GM12878 (cell line): ENCODE data around the gene SEMA7A. TPM values are rescaled to one million over a fixed set of nuclear protein-coding genes. Genes with fewer than 3 reads are reported as not detected.

ENCODE experiments used
- ATAC-seq: fragments of 200-7000 bp; cut with Tn5 transposase; 3 replicates; pipeline ENCODE4 v1.9.1; 2020; ENCODE audit warnings: mild to moderate bottlenecking, moderate library complexity
- BruUV-seq: library from RNA; stranded (reverse); fragments of 400-500 nt; replicated peaks from 2 replicates; lab custom pipeline; 2021; lab: Mats Ljungman, UMichigan
- CTCF ChIA-PET: fragments of 300-600 bp; sonication (Branson Sonifier 250); formaldehyde crosslinking; extraction: SDS; loops from one replicate; lab custom pipeline; 2021; ENCODE audit warnings: inconsistent platforms; lab: Yijun Ruan, JAX
- POLR2A ChIA-PET: fragments of 350-600 bp; formaldehyde crosslinking; extraction: SDS; loops from one replicate; lab custom pipeline; 2021; ENCODE audit warnings: inconsistent platforms; lab: Charles Lee
- RAD21 ChIA-PET: fragments of 300-600 bp; sonication (Branson Sonifier 250); formaldehyde crosslinking; loops from one replicate; lab custom pipeline; 2023; ENCODE audit warnings: antibody characterized with exemption; ENCODE audit not compliant: unreplicated experiment; lab: Charles Lee
- SMC1A ChIA-PET: fragments of 300-600 bp; sonication (Branson Sonifier 250); formaldehyde crosslinking; loops from one replicate; lab custom pipeline; 2023; ENCODE audit not compliant: unreplicated experiment, uncharacterized antibody; lab: Charles Lee
- DNase-seq: peaks from one replicate; pipeline ENCODE4 v3.0.0-alpha.2; 2011; ENCODE audit warnings: low read depth, low spot score
- FAIRE-seq: peaks from 3 replicates; lab custom pipeline; 2011; peaks lifted over from hg19 to GRCh38; lab: Jason Lieb, UNC
- H2AFZ ChIP-seq: 2 replicates; pipeline ENCODE4 v1.6.0; 2011; ENCODE audit warnings: low read depth, low read length, control low read depth; ENCODE audit not compliant: control insufficient read depth
- H3K27ac ChIP-seq: 2 replicates; pipeline ENCODE4 v1.5.1; 2011; ENCODE audit warnings: control low read depth; ENCODE audit not compliant: control insufficient read depth, insufficient read depth
- H3K27me3 ChIP-seq, 2 experiments: replicated peaks in 1 of 2; 2 replicates each; pipeline versions ENCODE4 v1.6.0 to v1.6.1; 2011; ENCODE audit warnings: low read length in 1 of 2; ENCODE audit not compliant: control insufficient read depth in 2 of 2, insufficient read depth in 2 of 2
- H3K36me3 ChIP-seq, 2 experiments: 2 replicates each; pipeline ENCODE4 v1.5.1; 2011; ENCODE audit warnings: low read length in 1 of 2; ENCODE audit not compliant: control insufficient read depth in 2 of 2, insufficient read depth in 2 of 2
- H3K4me1 ChIP-seq: 2 replicates; pipeline ENCODE4 v1.6.1; 2011; ENCODE audit warnings: mild to moderate bottlenecking, low read length, moderate library complexity, mixed read lengths; ENCODE audit not compliant: control insufficient read depth, insufficient read depth
- H3K4me2 ChIP-seq: 2 replicates; pipeline ENCODE4 v1.6.0; 2011; ENCODE audit warnings: control low read depth; ENCODE audit not compliant: control insufficient read depth, insufficient read depth
- H3K4me3 ChIP-seq: fragments of 200-600 bp; sonication (generic); 2 replicates; pipeline ENCODE4 v1.5.1; 2016
- H3K79me2 ChIP-seq: 2 replicates; pipeline ENCODE4 v1.6.0; 2011; ENCODE audit warnings: low read length; ENCODE audit not compliant: control insufficient read depth, insufficient read depth
- H3K9ac ChIP-seq: 2 replicates; pipeline ENCODE4 v1.8.0; 2011; ENCODE audit warnings: low read length, control low read depth, mixed read lengths; ENCODE audit not compliant: control insufficient read depth, insufficient read depth
- H3K9me3 ChIP-seq: replicated peaks from 3 replicates; pipeline ENCODE4 v1.5.1; 2011; ENCODE audit warnings: mild to moderate bottlenecking, low read length; ENCODE audit not compliant: control insufficient read depth, insufficient read depth
- H4K20me1 ChIP-seq: 2 replicates; pipeline ENCODE4 v1.6.0; 2011; ENCODE audit not compliant: control insufficient read depth, insufficient read depth
- CTCF ChIP-seq, 3 experiments: IDR thresholded peaks in 2 of 3; conservative IDR thresholded peaks in 1 of 3; 2 replicates each; pipeline ENCODE4 v1.5.1; 2011; ENCODE audit warnings: low read depth in 3 of 3, low read length in 3 of 3, mild to moderate bottlenecking in 3 of 3, control low read depth in 2 of 3, moderate library complexity in 2 of 3, inconsistent platforms in 1 of 3, mixed read lengths in 1 of 3; ENCODE audit not compliant: control insufficient read depth in 2 of 3, insufficient read depth in 1 of 3; ENCODE audit errors: extremely low read depth in 1 of 3
- NFXL1 ChIP-seq: fragments of 450-650 bp; IDR thresholded peaks from 2 replicates; pipeline ENCODE4 v1.6.1; 2017; ENCODE audit warnings: antibody characterized with exemption, mild to moderate bottlenecking, borderline replicate concordance
- POU2F2 ChIP-seq: IDR thresholded peaks from 3 replicates; pipeline ENCODE4 v1.6.1; 2011; ENCODE audit warnings: low read depth, mild to moderate bottlenecking, low read length, borderline replicate concordance
- ZNF24 ChIP-seq: fragments of 450-650 bp; IDR thresholded peaks from 2 replicates; pipeline ENCODE4 v1.6.1; 2017; ENCODE audit warnings: antibody characterized with exemption, mild to moderate bottlenecking
- ZNF274 ChIP-seq: IDR thresholded peaks from one replicate; pipeline ENCODE4 v1.8.0; 2011; ENCODE audit not compliant: insufficient read length, insufficient read depth
- ZSCAN29 ChIP-seq: fragments of 450-650 bp; IDR thresholded peaks from 2 replicates; pipeline ENCODE4 v1.6.1; 2017; ENCODE audit warnings: mild to moderate bottlenecking, moderate library complexity
- WGBS: methylation state at CpG from one replicate; pipeline ENCODE4 v1.1.6; 2016; ENCODE audit warnings: low lambda C conversion rate; ENCODE audit not compliant: insufficient replicate concordance, insufficient coverage; ENCODE audit errors: missing lambda C conversion rate; 5-methylcytosine and 5-hydroxymethylcytosine counted together
- in situ Hi-C: fragments of 300-500 bp; cut with MboI; formaldehyde crosslinking; loops from 9 replicates; pipeline ENCODE4 v1.14.3; 2018; ENCODE audit warnings: mixed read lengths
- intact Hi-C: fragments of 100-400 bp; cut with micrococcal nuclease; formaldehyde crosslinking; loops from one replicate; pipeline ENCODE4 v1.14.2; 2022; ENCODE audit not compliant: unreplicated experiment
- polyA plus RNA-seq, 11 experiments: library from polyadenylated mRNA; depleted of rRNA in 4 of 11; unstranded in 6 of 11; stranded (reverse) in 5 of 11; fragments of >200 nt; fragmentation: Nextera tagmentation in 4 of 11; fragmentation: Illumina TruSeq in 1 of 11; extraction: Ambion mirVana in 4 of 11; extraction: Trizol in 1 of 11; gene quantifications; 1 replicate in 1 of 11; 2 replicates in 10 of 11; pipeline versions ENCODE4 v1.2.1 to v1.2.3, GENCODE V29; 2011 to 2016; ENCODE audit warnings: inconsistent platforms in 2 of 11, missing spikeins in 2 of 11, low read depth in 1 of 11
- total RNA-seq, 4 experiments: library from RNA; depleted of rRNA in 3 of 4; stranded (reverse); fragments of >200 nt in 3 of 4; fragmentation: Illumina TruSeq in 1 of 4; extraction: Trizol in 1 of 4; gene quantifications; 2 replicates each; pipeline versions ENCODE4 v1.2.1 to v1.2.3, GENCODE V29; 2013 to 2021

SEMA7A gene
- total and polyA plus RNA-seq, 10 of the 15 experiments (the other 5 are each of a cell fraction or from before 2014, with no cell fraction given) = 0.08 to 112 (median 53.5) TPM

DNA sequence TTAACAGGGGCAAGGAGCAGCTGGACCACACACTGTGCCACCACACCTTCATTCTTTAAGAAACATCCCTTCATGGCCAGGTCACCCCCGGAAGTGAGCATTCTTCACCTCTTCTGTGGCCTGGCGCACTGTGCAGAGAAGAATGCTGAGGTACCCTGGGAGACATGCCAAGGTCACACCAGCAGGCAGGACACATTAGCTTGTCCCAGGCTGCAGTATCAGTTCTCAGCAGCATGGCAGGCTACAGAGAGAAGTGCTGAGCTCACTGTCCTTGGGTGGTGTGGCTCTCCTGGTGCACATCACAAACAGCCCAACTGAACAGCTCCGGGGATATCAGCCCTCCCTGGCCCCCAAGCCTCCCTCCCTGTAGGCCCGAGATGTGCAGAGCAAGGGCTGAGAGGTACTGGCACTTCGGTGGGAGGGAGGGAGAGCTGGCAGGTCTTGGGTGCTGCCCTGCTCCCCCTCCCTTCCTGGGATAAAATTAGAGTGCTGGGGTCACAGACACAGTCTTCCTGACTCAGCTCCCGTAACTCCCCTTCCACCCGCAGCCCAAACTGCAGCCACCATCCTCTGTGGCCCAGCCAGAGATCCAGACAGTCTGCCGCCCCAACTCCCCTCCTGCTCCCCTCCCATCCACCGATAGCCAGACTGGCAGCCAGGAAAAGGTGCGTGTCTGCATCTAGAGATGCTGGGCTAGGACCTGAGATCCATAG lies 13.4 kb downstream of the SEMA7A start:
- ChIA-PET POLR2A (interaction anchor here (1.0 to 16.6 kb wide), 6 partner anchors 10 to 38 kb away, joined by 3 to 325 read pairs (median 4); no protein-coding TSS in a partner anchor), CTCF (interaction anchor here (0.6 to 16.9 kb wide), 9 partner anchors 9 to 1401 kb away, joined by 3 to 187 read pairs (median 3); partner anchors contain the start of gene UBL7), RAD21 (interaction anchor here (0.9 to 24.4 kb wide), 4 partner anchors 8 to 38 kb away, joined by 5 to 496 read pairs (median 14); no protein-coding TSS in a partner anchor), SMC1A (interaction anchor here (0.9 to 9.3 kb wide), 7 partner anchors 8 to 38 kb away, joined by 3 to 82 read pairs (median 6); no protein-coding TSS in a partner anchor)
- H3K27ac ChIP-seq = peak overlapping the region; percentile 49
- H4K20me1 ChIP-seq = peaks cover 42% of the 10 kb centered on the region
- FAIRE-seq (peak; percentile 91), ATAC-seq (peak; percentile 41), DNase-seq (no peak)
- H3K9me3 ChIP-seq = no peaks in the 10 kb centered on the region
- no peak for TF ChIP-seq CTCF (IDR thresholded peaks at IDR 0.05 in 2 of 3, conservative IDR thresholded peaks at IDR 0.05 in 1 of 3; ENCODE audit: control insufficient read depth in 2 of 3, extremely low read depth in 1 of 3, insufficient read depth in 1 of 3, low read depth in 3 of 3, low read length in 3 of 3)
- no peak for TF ChIP-seq ZSCAN29
- 0 out of 3 replicates have a peak, but pooled peaks have one; percentile 2 for TF ChIP-seq POU2F2
- TF ChIP-seq NFXL1 = no peak
- TF ChIP-seq ZNF24 = no peak
- no peak for TF ChIP-seq ZNF274
- no TSS peak for BruUV-seq
- 29% methylated on average over 10 of the region's 10 CpGs for WGBS
- H3K36me3 ChIP-seq = peaks cover 45 to 49% of the 10 kb centered on the region in 2 experiments
- H3K79me2 ChIP-seq = peaks cover 99% of the 10 kb centered on the region
- H3K4me3 ChIP-seq = peak overlapping the region; percentile 57
- H3K4me2 ChIP-seq = peak overlapping the region; percentile 97
- no peaks in the 10 kb centered on the region for H3K27me3 ChIP-seq
- H2AFZ ChIP-seq = no peak overlapping the region
- in situ Hi-C loops (no loop called here), intact Hi-C loops (no loop called here)
- H3K4me1 ChIP-seq = peaks cover 69% of the 10 kb centered on the region
- peak overlapping the region; percentile 59; the same call in 1 of the 2 replicates for H3K9ac ChIP-seq
